Common myeloid progenitor, CD34-positive (primary cell): ENCODE data around the gene RNF144A.

Source experiments
- CTCF ChIA-PET: fragments of 350-600 bp; sonication (Branson Sonifier 250); formaldehyde crosslinking; loops from one replicate; lab custom pipeline; 2021; ENCODE audit warnings: antibody characterized with exemption; lab: Charles Lee
- POLR2A ChIA-PET: fragments of 350-600 bp; sonication (Branson Sonifier 250); formaldehyde crosslinking; loops from one replicate; lab custom pipeline; 2021; ENCODE audit warnings: antibody characterized with exemption; lab: Charles Lee
- DNase-seq, 3 donors: peaks; one replicate each; pipeline versions ENCODE4 v3.0.0 to v3.0.0-alpha.2; 2013
- H3K27ac ChIP-seq, 2 experiments: 1 replicate in 1 of 2; 2 replicates in 1 of 2; pipeline ENCODE4 v1.7.0; 2013; ENCODE audit warnings: inconsistent platforms in 2 of 2, low read length in 2 of 2, mild to moderate bottlenecking in 2 of 2, low read depth in 1 of 2, moderate library complexity in 1 of 2; ENCODE audit not compliant: severe bottlenecking in 2 of 2, insufficient read depth in 1 of 2, poor library complexity in 1 of 2
- H3K27me3 ChIP-seq, 5 experiments: replicated peaks in 2 of 5; 1 replicate in 3 of 5; 2 replicates in 2 of 5; pipeline versions ENCODE4 v1.6.1 to v1.7.0; 2013; ENCODE audit warnings: low read length in 4 of 5, mild to moderate bottlenecking in 2 of 5, moderate library complexity in 2 of 5, inconsistent platforms in 1 of 5; ENCODE audit not compliant: insufficient read depth in 5 of 5, control insufficient read depth in 4 of 5
- H3K36me3 ChIP-seq, 4 experiments: 1 replicate in 2 of 4; 2 replicates in 2 of 4; pipeline versions ENCODE4 v1.6.1 to v1.7.0; 2013; ENCODE audit warnings: low read length in 3 of 4, control low read depth in 1 of 4, mild to moderate bottlenecking in 1 of 4; ENCODE audit not compliant: control insufficient read depth in 4 of 4, insufficient read depth in 4 of 4
- H3K4me1 ChIP-seq, 4 experiments: 1 replicate in 3 of 4; 2 replicates in 1 of 4; pipeline versions ENCODE4 v1.6.1 to v1.7.1; 2013; ENCODE audit warnings: low read length in 3 of 4, mild to moderate bottlenecking in 3 of 4, control low read depth in 1 of 4, inconsistent platforms in 1 of 4, moderate library complexity in 1 of 4; ENCODE audit not compliant: control insufficient read depth in 4 of 4, insufficient read depth in 4 of 4; ENCODE audit errors: control extremely low read depth in 1 of 4
- H3K4me3 ChIP-seq, 7 experiments: 1 replicate in 4 of 7; 2 replicates in 3 of 7; pipeline versions ENCODE4 v1.5.1 to v1.7.0; 2013; ENCODE audit warnings: mild to moderate bottlenecking in 7 of 7, low read length in 6 of 7, moderate library complexity in 6 of 7, inconsistent platforms in 2 of 7, low read depth in 2 of 7, control low read depth in 1 of 7; ENCODE audit not compliant: insufficient read depth in 4 of 7, control insufficient read depth in 1 of 7; ENCODE audit errors: extremely low read depth in 1 of 7
- H3K9me3 ChIP-seq, 5 experiments: 1 replicate in 4 of 5; 2 replicates in 1 of 5; pipeline versions ENCODE4 v1.6.1 to v1.7.1; 2013; ENCODE audit warnings: low read length in 4 of 5, mild to moderate bottlenecking in 2 of 5, inconsistent platforms in 1 of 5, low read depth in 1 of 5, moderate library complexity in 1 of 5; ENCODE audit not compliant: control insufficient read depth in 4 of 5, insufficient read depth in 2 of 5; ENCODE audit errors: control extremely low read depth in 1 of 5
- WGBS: methylation state at CpG from one replicate; pipeline ENCODE4 v1.1.5; 2013; ENCODE audit not compliant: insufficient coverage; 5-methylcytosine and 5-hydroxymethylcytosine counted together

The RNF144A gene

GRCh38 chr2:6963727-6964126 is 46.5 kb downstream of the RNF144A start:
- DNase-seq: no peak
- Histone ChIP-seq H3K27ac (no peak overlapping the region), H3K4me1 (peaks cover 0 to 11% (median 5%) of the 10 kb centered on the region in 4 experiments), H3K27me3 (no peaks in the 10 kb centered on the region), H3K9me3 (peaks cover 0 to 2% (median 0%) of the 10 kb centered on the region in 5 experiments), H3K36me3 (peaks cover 0 to 37% (median 3%) of the 10 kb centered on the region in 4 experiments), H3K4me3 (no peak overlapping the region)
- POLR2A ChIA-PET: no interaction called here
- WGBS: 93% methylated on average over 3 of the region's 6 CpGs
- CTCF ChIA-PET: interaction anchor here (0.6 kb wide), 1 partner anchor 80 kb away, joined by 3 read pairs; no protein-coding TSS in a partner anchor

GRCh38 chr2:6965071-6965795 is 48.0 kb downstream of the RNF144A start:
- H3K9me3 ChIP-seq: peaks cover 0 to 5% (median 0%) of the 10 kb centered on the region in 5 experiments
- ChIA-PET CTCF (interaction anchor here (1.0 to 3.0 kb wide), 5 partner anchors 44 to 78 kb away, joined by 3 to 9 read pairs (median 4); partner anchors contain the start of gene RNF144A), POLR2A (no interaction called here)
- no peak for DNase-seq
- H3K36me3 ChIP-seq: peaks cover 0 to 45% (median 4%) of the 10 kb centered on the region in 4 experiments
- no peaks in the 10 kb centered on the region for H3K27me3 ChIP-seq
- H3K27ac ChIP-seq: no peak overlapping the region
- no peak overlapping the region for H3K4me3 ChIP-seq
- H3K4me1 ChIP-seq: peaks cover 0 to 14% (median 6%) of the 10 kb centered on the region in 4 experiments
- WGBS: 94% methylated on average over 15 of the region's 19 CpGs

DNA sequence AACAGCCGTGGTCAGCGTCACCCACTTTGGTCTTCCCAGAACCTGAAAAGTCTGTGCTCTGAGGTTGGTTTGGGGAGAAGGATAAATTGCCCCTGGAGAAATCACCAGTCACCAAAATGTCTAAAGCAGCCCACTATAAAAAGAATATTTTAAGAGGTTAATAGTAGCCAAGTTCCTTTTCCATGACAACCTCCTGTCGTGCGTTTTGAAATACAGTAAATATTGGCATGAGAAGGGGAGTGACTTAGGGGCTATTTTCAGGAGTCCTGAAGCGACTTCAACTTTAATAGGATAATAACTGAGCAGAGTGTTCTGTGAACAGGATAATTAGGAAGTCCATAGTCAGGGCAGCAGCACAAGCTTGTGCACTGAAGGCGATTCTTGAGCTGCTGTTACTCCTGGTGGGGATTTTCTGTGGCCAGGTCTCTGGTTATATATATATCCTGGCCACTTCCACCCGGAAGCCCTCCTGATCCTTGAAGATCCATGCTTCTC is 49.3 kb downstream of the RNF144A start:
- Histone ChIP-seq H3K9me3 (peaks cover 0 to 5% (median 0%) of the 10 kb centered on the region in 5 experiments), H3K36me3 (peaks cover 0 to 49% (median 10%) of the 10 kb centered on the region in 4 experiments), H3K4me1 (peaks cover 0 to 20% (median 7%) of the 10 kb centered on the region in 4 experiments), H3K27ac (no peak overlapping the region), H3K4me3 (no peak overlapping the region), H3K27me3 (no peaks in the 10 kb centered on the region)
- POLR2A ChIA-PET: no interaction called here
- DNase-seq: no peak
- CTCF ChIA-PET: interaction anchor here (1.0 to 3.0 kb wide), 7 partner anchors 9 to 72 kb away, joined by 3 to 10 read pairs (median 5); partner anchors contain the start of gene RNF144A
- 100% methylated on average over 2 of the region's 7 CpGs for WGBS

DNA sequence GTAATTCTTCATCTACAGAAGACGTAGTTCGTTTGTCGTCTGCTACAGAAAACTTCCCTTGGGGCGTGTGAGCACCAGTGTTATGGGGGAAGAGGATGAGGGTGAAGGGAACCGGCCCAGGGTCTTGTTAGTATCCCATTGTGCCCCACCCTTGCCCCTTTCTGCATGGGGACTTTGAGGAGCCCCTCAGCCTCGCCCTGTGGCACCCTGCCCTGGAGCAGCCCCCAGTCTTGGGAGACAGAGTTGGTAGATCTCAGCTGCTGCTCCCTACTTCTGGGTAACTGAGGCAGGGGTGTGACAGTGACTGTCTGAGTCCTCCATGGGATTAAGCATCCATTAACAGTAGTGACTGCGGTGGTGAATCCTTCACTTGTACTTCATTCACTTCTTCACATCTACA is 50.1 kb downstream of the RNF144A start:
- Histone ChIP-seq H3K27ac (no peak overlapping the region), H3K9me3 (peaks cover 0 to 5% (median 0%) of the 10 kb centered on the region in 5 experiments), H3K4me3 (no peak overlapping the region), H3K4me1 (peaks cover 0 to 27% (median 7%) of the 10 kb centered on the region in 4 experiments), H3K27me3 (no peaks in the 10 kb centered on the region), H3K36me3 (peaks cover 0 to 50% (median 10%) of the 10 kb centered on the region in 4 experiments)
- ChIA-PET POLR2A (no interaction called here), CTCF (interaction anchor here (0.9 to 3.0 kb wide), 11 partner anchors 10 to 96 kb away, joined by 3 to 10 read pairs (median 4); no protein-coding TSS in a partner anchor)
- DNase-seq: no peak
- 93% methylated on average over 6 of the region's 7 CpGs for WGBS

GRCh38 chr2:6968319-6969100 is 51.3 kb downstream of the RNF144A start:
- CTCF ChIA-PET: interaction anchor here (0.6 to 2.6 kb wide), 10 partner anchors 11 to 105 kb away, joined by 3 to 10 read pairs (median 4); no protein-coding TSS in a partner anchor
- no peaks in the 10 kb centered on the region for H3K27me3 ChIP-seq
- H3K36me3 ChIP-seq: peaks cover 6 to 52% (median 13%) of the 10 kb centered on the region in 4 experiments
- POLR2A ChIA-PET: no interaction called here
- H3K4me3 ChIP-seq: no peak overlapping the region
- peak; percentile 33 to 55 (median 53) for DNase-seq
- H3K27ac ChIP-seq: no peak overlapping the region
- peaks cover 0 to 27% (median 7%) of the 10 kb centered on the region in 4 experiments for H3K4me1 ChIP-seq
- peaks cover 0 to 5% (median 0%) of the 10 kb centered on the region in 5 experiments for H3K9me3 ChIP-seq
- WGBS: 93% methylated on average over 9 of the region's 10 CpGs

- WGBS: 100% methylated on average over 1 of the region's 1 CpG
- H3K4me3 ChIP-seq: no peak overlapping the region
- ChIA-PET CTCF (no interaction called here), POLR2A (no interaction called here)
- no peaks in the 10 kb centered on the region for H3K27me3 ChIP-seq
- H3K27ac ChIP-seq: no peak overlapping the region
- no peak for DNase-seq
- peaks cover 0 to 24% (median 7%) of the 10 kb centered on the region in 4 experiments for H3K4me1 ChIP-seq
- peaks cover 7 to 64% (median 18%) of the 10 kb centered on the region in 4 experiments for H3K36me3 ChIP-seq
- H3K9me3 ChIP-seq: peaks cover 0 to 2% (median 0%) of the 10 kb centered on the region in 5 experiments
Observed at GRCh38 chr2:6970551-6970950, 53.3 kb downstream of the RNF144A start.
